HepG2 (cell line): Measurements from ENCODE around the gene RPGRIP1. TPM values are rescaled to one million over a fixed set of nuclear protein-coding genes. Genes with fewer than 3 reads are reported as not detected.
"Not testable (repeated sequence)": the region's sequence is repeated elsewhere in the genome, so short reads cannot be mapped to it uniquely, and the experiment has no call there.

Source experiments
- ATAC-seq: fragments of 200-7000 bp; cut with Tn5 transposase; 3 replicates; pipeline ENCODE4 v1.9.1; 2020; ENCODE audit warnings: mild to moderate bottlenecking, moderate library complexity
- BruUV-seq: library from RNA; stranded (reverse); fragments of 400-500 nt; replicated peaks from 2 replicates; lab custom pipeline; 2021; lab: Mats Ljungman, UMichigan
- CTCF ChIA-PET: fragments of 300-600 bp; formaldehyde crosslinking; extraction: SDS; loops from one replicate; lab custom pipeline; 2021; ENCODE audit warnings: low total read pairs, inconsistent platforms, low intra/inter-chr PET ratio; lab: Yijun Ruan, JAX
- POLR2A ChIA-PET: fragments of 350-600 bp; sonication (Branson Sonifier 250); formaldehyde crosslinking; loops from one replicate; lab custom pipeline; 2020; ENCODE audit warnings: antibody characterized with exemption, inconsistent platforms; lab: Yijun Ruan, JAX
- DNase-seq: peaks from one replicate; pipeline ENCODE4 v3.0.0-alpha.2; 2015; ENCODE audit warnings: low spot score
- FAIRE-seq: peaks from 3 replicates; lab custom pipeline; 2011; peaks lifted over from hg19 to GRCh38; lab: Jason Lieb, UNC
- H2AFZ ChIP-seq: one replicate; pipeline ENCODE4 v1.6.1; 2011; ENCODE audit warnings: low read length, inconsistent platforms
- H3K27ac ChIP-seq: fragments of 300-600 bp; 3 replicates; pipeline ENCODE4 v1.8.0; 2011; ENCODE audit warnings: mixed run types, mild to moderate bottlenecking, mixed read lengths, low read length, inconsistent platforms; ENCODE audit not compliant: insufficient read depth; ENCODE audit errors: extremely low read length
- H3K27me3 ChIP-seq, 2 experiments: fragments of 200-600 bp in 1 of 2; 2 replicates in 1 of 2; 3 replicates in 1 of 2; pipeline versions ENCODE4 v1.6.0 to v1.8.0; 2011; ENCODE audit warnings: low read length in 2 of 2, mild to moderate bottlenecking in 2 of 2, moderate library complexity in 2 of 2, inconsistent platforms in 1 of 2; ENCODE audit not compliant: insufficient read depth in 2 of 2, control insufficient read depth in 1 of 2
- H3K36me3 ChIP-seq, 2 experiments: fragments of 200-600 bp in 1 of 2; replicated peaks in 1 of 2; 2 replicates in 1 of 2; 3 replicates in 1 of 2; pipeline versions ENCODE4 v1.5.1 to v1.8.0; 2011; ENCODE audit warnings: low read length in 2 of 2, inconsistent platforms in 1 of 2; ENCODE audit not compliant: insufficient read depth in 2 of 2, control insufficient read depth in 1 of 2
- H3K4me1 ChIP-seq: 2 replicates; pipeline ENCODE4 v1.5.1; 2012; ENCODE audit warnings: low read length, inconsistent platforms; ENCODE audit not compliant: insufficient read depth
- H3K4me2 ChIP-seq: 2 replicates; pipeline ENCODE4 v1.6.0; 2011; ENCODE audit warnings: low read depth, low read length, inconsistent platforms
- H3K4me3 ChIP-seq, 3 experiments: fragments of 200-600 bp in 1 of 3; sonication (generic), shearing (Covaris generic) in 1 of 3; replicated peaks in 1 of 3; 2 replicates each; pipeline ENCODE4 v1.5.1; 2011 to 2016; ENCODE audit warnings: low read length in 3 of 3, inconsistent platforms in 2 of 3, low read depth in 2 of 3, mild to moderate bottlenecking in 2 of 3, control low read depth in 1 of 3, mixed read lengths in 1 of 3; ENCODE audit not compliant: insufficient read depth in 1 of 3
- H3K79me2 ChIP-seq: one replicate; pipeline ENCODE4 v1.6.1; 2011; ENCODE audit warnings: low read length, inconsistent platforms; ENCODE audit not compliant: insufficient read depth
- H3K9ac ChIP-seq: 2 replicates; pipeline ENCODE4 v1.6.0; 2011; ENCODE audit warnings: mild to moderate bottlenecking, low read depth, low read length, inconsistent platforms; ENCODE audit not compliant: insufficient read depth
- H3K9me3 ChIP-seq: 2 replicates; pipeline ENCODE4 v1.5.1; 2012; ENCODE audit warnings: mild to moderate bottlenecking, low read length
- H4K20me1 ChIP-seq: 2 replicates; pipeline ENCODE4 v1.6.0; 2011; ENCODE audit warnings: inconsistent platforms, mild to moderate bottlenecking, low read length, moderate library complexity; ENCODE audit not compliant: insufficient read depth
- FOXA1 ChIP-seq, 2 experiments: fragments of 450-650 bp in 1 of 2; sonication (generic) in 1 of 2; formaldehyde crosslinking in 1 of 2; IDR thresholded peaks; 2 replicates each; pipeline versions ENCODE4 v1.4.0 to v1.6.1; 2016 to 2020; ENCODE audit warnings: missing genetic modification reagents in 1 of 2
- FOXP1 ChIP-seq, 2 experiments: fragments of 450-650 bp in 1 of 2; IDR thresholded peaks; 2 replicates each; pipeline ENCODE4 v1.6.1; 2017 to 2018; ENCODE audit warnings: antibody characterized with exemption in 1 of 2
- LCORL ChIP-seq, 2 experiments: fragments of 450-650 bp in 1 of 2; sonication (generic) in 1 of 2; formaldehyde crosslinking in 1 of 2; IDR thresholded peaks; 2 replicates each; pipeline versions ENCODE4 v1.5.0 to v1.6.1; 2017 to 2020; ENCODE audit warnings: antibody characterized with exemption in 1 of 2, missing genetic modification reagents in 1 of 2
- POGZ ChIP-seq: sonication (generic); formaldehyde crosslinking; IDR thresholded peaks from 2 replicates; pipeline ENCODE4 v1.4.0; 2020; ENCODE audit warnings: mild to moderate bottlenecking, missing genetic modification reagents
- ZMYM3 ChIP-seq: sonication (generic); formaldehyde crosslinking; IDR thresholded peaks from 2 replicates; pipeline ENCODE4 v1.5.1; 2020; ENCODE audit warnings: mild to moderate bottlenecking, missing genetic modification reagents
- ZNF136 ChIP-seq: sonication (generic); formaldehyde crosslinking; IDR thresholded peaks from 2 replicates; pipeline ENCODE4 v1.8.1; 2022; ENCODE audit warnings: low read depth, mild to moderate bottlenecking, moderate library complexity, missing genetic modification reagents
- ZNF292 ChIP-seq: sonication (generic); formaldehyde crosslinking; IDR thresholded peaks from 2 replicates; pipeline ENCODE4 v1.8.1; 2022; ENCODE audit warnings: mild to moderate bottlenecking, low read depth, missing genetic modification reagents, borderline replicate concordance
- WGBS: methylation state at CpG from one replicate; pipeline ENCODE4 v1.1.6; 2017; ENCODE audit warnings: low lambda C conversion rate; 5-methylcytosine and 5-hydroxymethylcytosine counted together
- in situ Hi-C: cut with HindIII; loops from 2 replicates; pipeline ENCODE4 v1.10.0; 2017; ENCODE audit warnings: low pct_unique_long_range_greater_than_20kb; ENCODE audit not compliant: extremely low pct_ligation_motif_present
- intact Hi-C: fragments of 100-400 bp; cut with micrococcal nuclease; formaldehyde crosslinking; loops from one replicate; pipeline ENCODE4 v1.10.0; 2022; ENCODE audit not compliant: unreplicated experiment
- polyA plus RNA-seq, 8 experiments: library from polyadenylated mRNA; depleted of rRNA in 3 of 8; stranded (reverse) in 7 of 8; unstranded in 1 of 8; fragments of >200 nt; fragmentation: Illumina TruSeq in 4 of 8; extraction: Trizol in 4 of 8; gene quantifications; 2 replicates each; pipeline versions ENCODE4 v1.2.1 to v1.2.3, GENCODE V29; 2011 to 2016; ENCODE audit warnings: low read depth in 4 of 8, missing spikeins in 1 of 8, mixed read lengths in 1 of 8; ENCODE audit not compliant: insufficient read depth in 1 of 8
- total RNA-seq, 5 experiments: library from RNA; depleted of rRNA; stranded (reverse); fragments of >200 nt; fragmentation: Illumina TruSeq; extraction: Trizol; gene quantifications; 2 replicates each; pipeline ENCODE4 v1.2.3, GENCODE V29; 2016; ENCODE audit warnings: low read depth in 1 of 5
- TF ChIP-seq, protein P1 (sequence below): IDR thresholded peaks from 2 replicates; pipeline ENCODE4 v1.4.0; 2020; ENCODE audit warnings: mild to moderate bottlenecking, missing genetic modification reagents
- TF ChIP-seq, protein P2 (sequence below): sonication (generic); formaldehyde crosslinking; IDR thresholded peaks from 2 replicates; pipeline ENCODE4 v1.4.0; 2020; ENCODE audit warnings: missing genetic modification reagents, mild to moderate bottlenecking, borderline replicate concordance
- TF ChIP-seq, protein P3 (sequence below): IDR thresholded peaks from 2 replicates; pipeline ENCODE4 v1.6.1; 2016; ENCODE audit warnings: mild to moderate bottlenecking

The RPGRIP1 gene
- total and polyA plus RNA-seq, 2 of the 13 experiments (the other 11 are each of a cell fraction or from before 2014, with no cell fraction given): 0.13 to 1.1 TPM

DNA sequence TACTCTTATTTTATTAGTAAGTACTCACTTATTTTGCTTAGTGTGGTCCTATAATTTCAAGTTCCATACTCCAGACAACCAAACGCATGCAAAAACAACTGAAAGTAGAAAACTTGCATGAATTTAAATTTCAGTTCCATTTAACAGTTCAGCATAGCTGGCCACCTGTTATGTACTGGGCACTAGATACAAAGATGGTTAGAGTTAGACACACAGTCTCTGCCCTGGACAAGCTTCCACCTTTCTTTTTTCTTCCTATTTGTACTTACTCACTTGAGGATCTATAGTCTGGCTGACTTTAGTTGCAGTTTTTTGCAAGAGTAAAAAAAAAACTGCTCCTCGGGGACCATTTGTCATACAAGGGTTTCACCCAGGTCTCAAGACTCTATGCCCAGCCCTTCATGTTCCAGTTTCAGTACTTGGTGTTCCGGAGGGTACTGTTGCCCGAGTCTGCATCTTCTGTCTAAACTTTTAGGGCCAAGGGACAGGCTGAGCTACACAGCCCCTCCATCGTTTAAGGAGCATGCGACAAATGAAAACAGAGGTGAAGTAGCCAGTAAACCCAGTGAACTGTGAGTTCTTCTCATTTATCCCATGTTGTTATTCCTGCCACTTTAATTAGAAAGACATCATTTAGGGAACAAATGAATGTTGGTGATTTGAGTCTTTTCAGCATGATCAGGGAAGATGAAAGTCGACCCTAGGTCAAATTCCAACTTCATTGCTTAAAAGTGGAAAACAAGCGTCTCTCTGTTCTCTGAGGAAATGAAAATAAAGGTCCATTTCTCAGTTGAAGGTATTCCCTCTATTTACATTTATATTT lies 22.3 kb downstream of the RPGRIP1 start (continued):
- TF ChIP-seq, protein P1, sequence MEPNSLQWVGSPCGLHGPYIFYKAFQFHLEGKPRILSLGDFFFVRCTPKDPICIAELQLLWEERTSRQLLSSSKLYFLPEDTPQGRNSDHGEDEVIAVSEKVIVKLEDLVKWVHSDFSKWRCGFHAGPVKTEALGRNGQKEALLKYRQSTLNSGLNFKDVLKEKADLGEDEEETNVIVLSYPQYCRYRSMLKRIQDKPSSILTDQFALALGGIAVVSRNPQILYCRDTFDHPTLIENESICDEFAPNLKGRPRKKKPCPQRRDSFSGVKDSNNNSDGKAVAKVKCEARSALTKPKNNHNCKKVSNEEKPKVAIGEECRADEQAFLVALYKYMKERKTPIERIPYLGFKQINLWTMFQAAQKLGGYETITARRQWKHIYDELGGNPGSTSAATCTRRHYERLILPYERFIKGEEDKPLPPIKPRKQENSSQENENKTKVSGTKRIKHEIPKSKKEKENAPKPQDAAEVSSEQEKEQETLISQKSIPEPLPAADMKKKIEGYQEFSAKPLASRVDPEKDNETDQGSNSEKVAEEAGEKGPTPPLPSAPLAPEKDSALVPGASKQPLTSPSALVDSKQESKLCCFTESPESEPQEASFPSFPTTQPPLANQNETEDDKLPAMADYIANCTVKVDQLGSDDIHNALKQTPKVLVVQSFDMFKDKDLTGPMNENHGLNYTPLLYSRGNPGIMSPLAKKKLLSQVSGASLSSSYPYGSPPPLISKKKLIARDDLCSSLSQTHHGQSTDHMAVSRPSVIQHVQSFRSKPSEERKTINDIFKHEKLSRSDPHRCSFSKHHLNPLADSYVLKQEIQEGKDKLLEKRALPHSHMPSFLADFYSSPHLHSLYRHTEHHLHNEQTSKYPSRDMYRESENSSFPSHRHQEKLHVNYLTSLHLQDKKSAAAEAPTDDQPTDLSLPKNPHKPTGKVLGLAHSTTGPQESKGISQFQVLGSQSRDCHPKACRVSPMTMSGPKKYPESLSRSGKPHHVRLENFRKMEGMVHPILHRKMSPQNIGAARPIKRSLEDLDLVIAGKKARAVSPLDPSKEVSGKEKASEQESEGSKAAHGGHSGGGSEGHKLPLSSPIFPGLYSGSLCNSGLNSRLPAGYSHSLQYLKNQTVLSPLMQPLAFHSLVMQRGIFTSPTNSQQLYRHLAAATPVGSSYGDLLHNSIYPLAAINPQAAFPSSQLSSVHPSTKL (CRISPR knock-in tag): peak; percentile 49; the same call in 1 of the 2 replicates

DNA sequence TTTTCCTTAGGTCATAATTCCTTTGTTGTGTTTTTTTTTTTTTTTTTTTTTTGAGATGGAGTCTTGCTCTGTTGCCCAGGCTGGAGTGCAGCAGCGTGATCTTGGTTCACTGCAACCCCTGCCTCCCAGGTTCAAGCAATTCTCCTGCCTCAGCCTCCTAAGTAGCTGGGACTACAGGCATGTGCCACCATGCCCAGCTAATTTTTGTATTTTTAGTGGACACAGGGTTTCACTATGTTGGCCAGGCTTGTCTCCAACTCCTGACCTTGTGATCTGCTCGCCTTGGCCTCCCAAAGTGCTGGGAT lies 22.9 kb downstream of the RPGRIP1 start:
- H2AFZ ChIP-seq; intact Hi-C loops; DNase-seq; H3K27ac ChIP-seq; in situ Hi-C loops; H3K79me2 ChIP-seq; BruUV-seq; FAIRE-seq; H3K9me3 ChIP-seq; H4K20me1 ChIP-seq; H3K9ac ChIP-seq; H3K36me3 ChIP-seq; CTCF ChIA-PET; H3K27me3 ChIP-seq; H3K4me3 ChIP-seq; TF ChIP-seq LCORL (CRISPR knock-in tag; IDR thresholded peaks at IDR 0.05); FOXP1 (IDR thresholded peaks at IDR 0.05); FOXA1 (CRISPR knock-in tag; IDR thresholded peaks at IDR 0.05): not testable (repeated sequence)
- WGBS: 30% methylated on average over 2 of the region's 2 CpGs
- Histone ChIP-seq H3K4me2 (peak overlapping the region; percentile 74), H3K4me1 (peaks cover 52% of the 10 kb centered on the region)
- POLR2A ChIA-PET: interaction anchor here (0.8 to 1.1 kb wide), 2 partner anchors 38 to 153 kb away, joined by 3 read pairs; partner anchors contain the start of gene CHD8
- peak; percentile 5; the same call in 2 of the 3 replicates for ATAC-seq
- TF ChIP-seq ZNF136 (CRISPR knock-in tag) (0 out of 2 replicates have a peak, but pooled peaks have one; percentile 24), LCORL (IDR thresholded peaks at IDR 0.05) (0 out of 2 replicates have a peak, but pooled peaks have one; percentile 45), POGZ (0 out of 2 replicates have a peak, but pooled peaks have one; percentile 29), ZMYM3 (CRISPR knock-in tag) (peak; percentile 81), FOXP1 (CRISPR knock-in tag; IDR thresholded peaks at IDR 0.05) (0 out of 2 replicates have a peak, but pooled peaks have one; percentile 4), FOXA1 (IDR thresholded peaks at IDR 0.05) (0 out of 2 replicates have a peak, but pooled peaks have one; percentile 62), ZNF292 (0 out of 2 replicates have a peak, but pooled peaks have one; percentile 31)
- TF ChIP-seq, protein P2, sequence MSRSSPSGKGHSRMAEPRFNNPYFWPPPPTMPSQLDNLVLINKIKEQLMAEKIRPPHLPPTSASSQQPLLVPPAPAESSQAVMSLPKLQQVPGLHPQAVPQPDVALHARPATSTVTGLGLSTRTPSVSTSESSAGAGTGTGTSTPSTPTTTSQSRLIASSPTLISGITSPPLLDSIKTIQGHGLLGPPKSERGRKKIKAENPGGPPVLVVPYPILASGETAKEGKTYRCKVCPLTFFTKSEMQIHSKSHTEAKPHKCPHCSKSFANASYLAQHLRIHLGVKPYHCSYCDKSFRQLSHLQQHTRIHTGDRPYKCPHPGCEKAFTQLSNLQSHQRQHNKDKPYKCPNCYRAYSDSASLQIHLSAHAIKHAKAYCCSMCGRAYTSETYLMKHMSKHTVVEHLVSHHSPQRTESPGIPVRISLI (CRISPR knock-in tag): peak; percentile 97
- TF ChIP-seq, protein P3, sequence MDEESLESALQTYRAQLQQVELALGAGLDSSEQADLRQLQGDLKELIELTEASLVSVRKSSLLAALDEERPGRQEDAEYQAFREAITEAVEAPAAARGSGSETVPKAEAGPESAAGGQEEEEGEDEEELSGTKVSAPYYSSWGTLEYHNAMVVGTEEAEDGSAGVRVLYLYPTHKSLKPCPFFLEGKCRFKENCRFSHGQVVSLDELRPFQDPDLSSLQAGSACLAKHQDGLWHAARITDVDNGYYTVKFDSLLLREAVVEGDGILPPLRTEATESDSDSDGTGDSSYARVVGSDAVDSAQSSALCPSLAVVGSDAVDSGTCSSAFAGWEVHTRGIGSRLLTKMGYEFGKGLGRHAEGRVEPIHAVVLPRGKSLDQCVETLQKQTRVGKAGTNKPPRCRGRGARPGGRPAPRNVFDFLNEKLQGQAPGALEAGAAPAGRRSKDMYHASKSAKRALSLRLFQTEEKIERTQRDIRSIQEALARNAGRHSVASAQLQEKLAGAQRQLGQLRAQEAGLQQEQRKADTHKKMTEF (CRISPR knock-in tag): peak; percentile 29; the same call in 1 of the 2 replicates
